H1 (cell line): ENCODE data around the gene FAM181A. TPM values are rescaled to one million over a fixed set of nuclear protein-coding genes. Genes with fewer than 3 reads are reported as not detected.

ENCODE experiments used
- ATF3 ChIP-seq: IDR thresholded peaks from 2 replicates; pipeline ENCODE4 v1.6.1; 2011; ENCODE audit warnings: low read depth, mild to moderate bottlenecking, low read length; ENCODE audit not compliant: insufficient read depth
- CHD7 ChIP-seq: fragments of 300-600 bp; sonication (generic); IDR thresholded peaks from 2 replicates; pipeline ENCODE4 v1.7.1; 2012; ENCODE audit warnings: low read length, moderate library complexity, mild to moderate bottlenecking, inconsistent platforms; ENCODE audit not compliant: insufficient replicate concordance
- EP300 ChIP-seq, 2 experiments: IDR thresholded peaks; 1 replicate in 1 of 2; 2 replicates in 1 of 2; pipeline ENCODE4 v1.6.1; 2011 to 2012; ENCODE audit warnings: low read depth in 2 of 2, low read length in 2 of 2, mild to moderate bottlenecking in 2 of 2, borderline replicate concordance in 1 of 2, inconsistent platforms in 1 of 2, moderate library complexity in 1 of 2
- GTF2F1 ChIP-seq: IDR thresholded peaks from 2 replicates; pipeline ENCODE4 v1.6.1; 2012; ENCODE audit warnings: low read depth, low read length, improper control_type of control experiment, borderline replicate concordance
- JUN ChIP-seq: IDR thresholded peaks from 2 replicates; pipeline ENCODE4 v1.6.1; 2011; ENCODE audit warnings: low read depth, mild to moderate bottlenecking, improper control_type of control experiment, low read length
- SAP30 ChIP-seq: fragments of 300-600 bp; sonication (generic); IDR thresholded peaks from 2 replicates; pipeline ENCODE4 v1.7.1; 2012; ENCODE audit warnings: low read length, moderate library complexity, mild to moderate bottlenecking, inconsistent platforms; ENCODE audit not compliant: insufficient read depth, insufficient replicate concordance
- SP2 ChIP-seq: IDR thresholded peaks from 2 replicates; pipeline ENCODE4 v1.6.1; 2012; ENCODE audit warnings: mild to moderate bottlenecking, low read length, inconsistent platforms
- TBP ChIP-seq: IDR thresholded peaks from 2 replicates; pipeline ENCODE4 v1.6.1; 2011; ENCODE audit warnings: low read depth, low read length, improper control_type of control experiment
- polyA plus RNA-seq, 7 experiments: library from polyadenylated mRNA; depleted of rRNA in 3 of 7; stranded (reverse) in 5 of 7; unstranded in 2 of 7; fragments of >200 nt in 5 of 7; fragments of 200-250 nt in 2 of 7; gene quantifications; 1 replicate in 5 of 7; 2 replicates in 1 of 7; 4 replicates in 1 of 7; pipeline versions ENCODE4 v1.2.1 to v1.2.3, GENCODE V29; 2011 to 2013; ENCODE audit warnings: missing spikeins in 2 of 7, mixed read lengths in 2 of 7
- total RNA-seq: library from RNA; stranded (reverse); fragmentation: NEBNext Ultra II Directional; extraction: Animal tissue kit (Norgen Biotek cat#: 25700); gene quantifications from 2 replicates; pipeline ENCODE4 v1.2.1, GENCODE V29; 2021

The FAM181A gene
- total and polyA plus RNA-seq, 2 of the 8 experiments (the other 6 are each of a cell fraction or from before 2014, with no cell fraction given): not detected

- TF ChIP-seq CHD7 (no peak), GTF2F1 (no peak), SAP30 (no peak), TBP (no peak), EP300 (IDR thresholded peaks at IDR 0.05; ENCODE audit: borderline replicate concordance in 1 of 2, low read depth in 2 of 2, low read length in 2 of 2) (no peak), ATF3 (no peak), SP2 (no peak), JUN (no peak)
Measured at GRCh38 chr14:93926873-93927799, at the start of gene FAM181A (continued).
